SK-N-SH (cell line): ENCODE measurements around the gene RNMT. TPM values are rescaled to one million over a fixed set of nuclear protein-coding genes. Genes with fewer than 3 reads are reported as not detected.

Experiments
- CTCF ChIA-PET: fragments of 300-600, 350-600 bp; formaldehyde crosslinking; extraction: SDS; loops from one replicate; lab custom pipeline; 2021; lab: Yijun Ruan, JAX
- POLR2A ChIA-PET: fragments of 350-600 bp; sonication (Branson Sonifier 250); formaldehyde crosslinking; extraction: SDS; loops from one replicate; lab custom pipeline; 2020; ENCODE audit warnings: antibody characterized with exemption, inconsistent platforms; lab: Yijun Ruan, JAX
- DNase-seq: peaks from one replicate; pipeline ENCODE4 v3.0.0; 2012
- H2AFZ ChIP-seq: fragments of 200-600 bp; sonication (generic); 2 replicates; pipeline ENCODE4 v1.8.1; 2016; ENCODE audit warnings: antibody characterized with exemption, mild to moderate bottlenecking, low read depth
- H3F3A ChIP-seq: fragments of 200-600 bp; sonication (generic); replicated peaks from 2 replicates; pipeline ENCODE3; 2016; ENCODE audit warnings: antibody characterized with exemption, mild to moderate bottlenecking; ENCODE audit not compliant: insufficient read depth
- H3K27ac ChIP-seq, 2 experiments: fragments of 200-500 bp in 1 of 2; fragments of 200-600 bp in 1 of 2; sonication (Bioruptor generic) in 1 of 2; sonication (generic), shearing (Covaris generic) in 1 of 2; 2 replicates each; pipeline versions ENCODE4 v1.5.1 to v1.6.1; 2014 to 2016; ENCODE audit warnings: low read depth in 2 of 2, inconsistent platforms in 1 of 2, low read length in 1 of 2, mild to moderate bottlenecking in 1 of 2, mixed read lengths in 1 of 2
- H3K27me3 ChIP-seq: fragments of 200-600 bp; sonication (generic), shearing (Covaris generic); 2 replicates; pipeline ENCODE4 v1.6.1; 2016; ENCODE audit warnings: mixed run types; ENCODE audit not compliant: insufficient read depth
- H3K36me3 ChIP-seq, 2 experiments: fragments of 200-500 bp in 1 of 2; fragments of 200-600 bp in 1 of 2; sonication (Bioruptor generic) in 1 of 2; sonication (generic) in 1 of 2; replicated peaks in 1 of 2; 2 replicates each; pipeline versions ENCODE3 to v1.5.1; 2014 to 2016; ENCODE audit warnings: low read length in 1 of 2, mild to moderate bottlenecking in 1 of 2; ENCODE audit not compliant: insufficient read depth in 2 of 2, control insufficient read depth in 1 of 2
- H3K4me1 ChIP-seq, 2 experiments: fragments of 200-500 bp in 1 of 2; fragments of 200-600 bp in 1 of 2; sonication (Bioruptor generic) in 1 of 2; sonication (generic), shearing (Covaris generic) in 1 of 2; 2 replicates each; pipeline versions ENCODE4 v1.5.1 to v1.6.1; 2014 to 2016; ENCODE audit warnings: low read depth in 1 of 2, low read length in 1 of 2, mixed run types in 1 of 2; ENCODE audit not compliant: insufficient read depth in 2 of 2, control insufficient read depth in 1 of 2
- H3K4me2 ChIP-seq: fragments of 200-600 bp; sonication (generic), shearing (Covaris generic); 2 replicates; pipeline ENCODE4 v1.6.1; 2017; ENCODE audit warnings: mixed run types
- H3K4me3 ChIP-seq, 2 experiments: fragments of 200-500 bp in 1 of 2; fragments of 200-600 bp in 1 of 2; sonication (Bioruptor generic) in 1 of 2; sonication (generic), shearing (Covaris generic) in 1 of 2; 2 replicates each; pipeline versions ENCODE4 v1.5.1 to v1.8.1; 2014 to 2016; ENCODE audit warnings: low read depth in 2 of 2, inconsistent platforms in 1 of 2, low read length in 1 of 2, mild to moderate bottlenecking in 1 of 2, mixed read lengths in 1 of 2, moderate library complexity in 1 of 2
- H3K79me2 ChIP-seq: fragments of 200-600 bp; sonication (generic); 2 replicates; pipeline ENCODE4 v1.8.1; 2017; ENCODE audit warnings: mild to moderate bottlenecking; ENCODE audit not compliant: insufficient read depth
- H3K9ac ChIP-seq: fragments of 200-600 bp; sonication (generic); 2 replicates; pipeline ENCODE4 v1.6.1; 2017; ENCODE audit warnings: mixed run types
- H3K9me2 ChIP-seq: fragments of 200-600 bp; sonication (generic); 2 replicates; pipeline ENCODE4 v1.6.1; 2017; ENCODE audit warnings: mixed run types
- H3K9me3 ChIP-seq: fragments of 200-600 bp; sonication (generic); 2 replicates; pipeline ENCODE4 v1.6.1; 2017; ENCODE audit warnings: mixed run types, mild to moderate bottlenecking, moderate library complexity
- H4K20me1 ChIP-seq: fragments of 200-600 bp; sonication (generic); 2 replicates; pipeline ENCODE4 v1.6.1; 2017; ENCODE audit warnings: mild to moderate bottlenecking, mixed run types; ENCODE audit not compliant: insufficient read depth
- FOXJ3 ChIP-seq: sonication (generic); formaldehyde crosslinking; IDR thresholded peaks from 2 replicates; pipeline ENCODE4 v1.5.1; 2020; ENCODE audit warnings: mild to moderate bottlenecking, missing genetic modification reagents
- FOXM1 ChIP-seq: IDR thresholded peaks from 2 replicates; pipeline ENCODE4 v1.4.0; 2012; ENCODE audit warnings: low read depth, mild to moderate bottlenecking
- GATA2 ChIP-seq: sonication (generic); formaldehyde crosslinking; IDR thresholded peaks from 2 replicates; pipeline ENCODE4 v1.5.0; 2020; ENCODE audit warnings: mild to moderate bottlenecking, missing genetic modification reagents
- MEF2A ChIP-seq: IDR thresholded peaks from 2 replicates; pipeline ENCODE4 v1.4.0; 2012; ENCODE audit warnings: low read depth, borderline replicate concordance
- NFIC ChIP-seq: IDR thresholded peaks from 2 replicates; pipeline ENCODE4 v1.4.0; 2012; ENCODE audit warnings: borderline replicate concordance
- POLR2AphosphoS5 ChIP-seq: IDR thresholded peaks from 2 replicates; pipeline ENCODE4 v1.6.1; 2012; ENCODE audit warnings: low read depth, low read length
- RAD21 ChIP-seq: IDR thresholded peaks from 2 replicates; pipeline ENCODE4 v1.6.1; 2012; ENCODE audit warnings: mild to moderate bottlenecking, low read length
- RCOR1 ChIP-seq: fragments of 150-350 bp; IDR thresholded peaks from 2 replicates; pipeline ENCODE4 v1.6.1; 2017; ENCODE audit warnings: antibody characterized with exemption, low read length
- SMC3 ChIP-seq: IDR thresholded peaks from 2 replicates; pipeline ENCODE4 v1.6.1; 2012; ENCODE audit warnings: low read depth, low read length, improper control_type of control experiment
- TCF12 ChIP-seq: IDR thresholded peaks from 2 replicates; pipeline ENCODE4 v1.4.0; 2012
- WGBS: methylation state at CpG from one replicate; pipeline ENCODE4 v1.1.6; 2017; ENCODE audit warnings: low lambda C conversion rate; 5-methylcytosine and 5-hydroxymethylcytosine counted together
- polyA plus RNA-seq, 3 experiments: library from polyadenylated mRNA; depleted of rRNA; stranded (reverse); fragments of >200 nt; gene quantifications; 2 replicates each; pipeline ENCODE4 v1.2.3, GENCODE V29; 2012
- TF ChIP-seq, protein P1 (sequence below): IDR thresholded peaks from 2 replicates; pipeline ENCODE4 v1.4.0; 2012; ENCODE audit warnings: low read depth, borderline replicate concordance
- TF ChIP-seq, protein P2 (sequence below): IDR thresholded peaks from 2 replicates; pipeline ENCODE4 v1.4.0; 2012; ENCODE audit warnings: low read depth, borderline replicate concordance
- TF ChIP-seq, protein P3 (sequence below): IDR thresholded peaks from 2 replicates; pipeline ENCODE4; 2012
- TF ChIP-seq, protein P4 (sequence below): IDR thresholded peaks from 2 replicates; pipeline ENCODE4 v1.6.1; 2012; ENCODE audit warnings: mild to moderate bottlenecking, low read depth, low read length, moderate library complexity
- TF ChIP-seq, protein P5 (sequence below): fragments of 150-350 bp; IDR thresholded peaks from 2 replicates; pipeline ENCODE4 v1.6.1; 2017; ENCODE audit warnings: antibody characterized with exemption, low read length, low read depth, borderline replicate concordance

The RNMT gene
- polyA plus RNA-seq, 1 of the 3 experiments (the other 2 are of a cell fraction): 12.7 TPM

DNA sequence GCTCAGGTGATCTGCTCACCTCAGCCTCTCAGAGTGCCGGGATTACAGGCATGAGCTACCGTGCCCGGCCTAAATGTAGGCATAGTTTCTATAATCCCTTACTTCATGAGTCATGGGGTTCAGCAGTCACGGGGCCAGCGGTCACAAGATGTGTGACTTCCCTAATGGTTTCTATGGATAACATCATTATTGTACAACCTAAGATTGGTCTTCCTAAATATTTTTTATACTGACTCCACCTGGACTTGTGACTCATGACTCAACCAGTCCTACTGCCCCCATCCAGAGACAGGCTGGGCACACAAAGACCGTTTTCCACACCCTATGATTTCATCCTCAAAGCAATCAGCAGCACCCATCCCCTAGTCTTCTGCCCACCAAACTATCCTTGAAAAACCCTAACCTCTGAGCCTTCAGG lies 16.1 kb upstream of the RNMT start:
- Histone ChIP-seq H3K4me2 (no peak overlapping the region), H3K9me3 (no peaks in the 10 kb centered on the region), H3K36me3 (no peaks in the 10 kb centered on the region), H3F3A (no peaks in the 10 kb centered on the region), H3K9ac (no peak overlapping the region), H2AFZ (no peak overlapping the region), H3K27ac (no peak overlapping the region), H3K27me3 (no peaks in the 10 kb centered on the region)
- 80% methylated on average over 6 of the region's 6 CpGs for WGBS
- no peak for DNase-seq
- CTCF ChIA-PET: interaction anchor here (1.6 kb wide), 1 partner anchor 10 kb away, joined by 4 read pairs; no protein-coding TSS in a partner anchor
- TF ChIP-seq, protein P1, sequence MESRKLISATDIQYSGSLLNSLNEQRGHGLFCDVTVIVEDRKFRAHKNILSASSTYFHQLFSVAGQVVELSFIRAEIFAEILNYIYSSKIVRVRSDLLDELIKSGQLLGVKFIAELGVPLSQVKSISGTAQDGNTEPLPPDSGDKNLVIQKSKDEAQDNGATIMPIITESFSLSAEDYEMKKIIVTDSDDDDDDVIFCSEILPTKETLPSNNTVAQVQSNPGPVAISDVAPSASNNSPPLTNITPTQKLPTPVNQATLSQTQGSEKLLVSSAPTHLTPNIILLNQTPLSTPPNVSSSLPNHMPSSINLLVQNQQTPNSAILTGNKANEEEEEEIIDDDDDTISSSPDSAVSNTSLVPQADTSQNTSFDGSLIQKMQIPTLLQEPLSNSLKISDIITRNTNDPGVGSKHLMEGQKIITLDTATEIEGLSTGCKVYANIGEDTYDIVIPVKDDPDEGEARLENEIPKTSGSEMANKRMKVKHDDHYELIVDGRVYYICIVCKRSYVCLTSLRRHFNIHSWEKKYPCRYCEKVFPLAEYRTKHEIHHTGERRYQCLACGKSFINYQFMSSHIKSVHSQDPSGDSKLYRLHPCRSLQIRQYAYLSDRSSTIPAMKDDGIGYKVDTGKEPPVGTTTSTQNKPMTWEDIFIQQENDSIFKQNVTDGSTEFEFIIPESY: no peak
- TF ChIP-seq, protein P2, sequence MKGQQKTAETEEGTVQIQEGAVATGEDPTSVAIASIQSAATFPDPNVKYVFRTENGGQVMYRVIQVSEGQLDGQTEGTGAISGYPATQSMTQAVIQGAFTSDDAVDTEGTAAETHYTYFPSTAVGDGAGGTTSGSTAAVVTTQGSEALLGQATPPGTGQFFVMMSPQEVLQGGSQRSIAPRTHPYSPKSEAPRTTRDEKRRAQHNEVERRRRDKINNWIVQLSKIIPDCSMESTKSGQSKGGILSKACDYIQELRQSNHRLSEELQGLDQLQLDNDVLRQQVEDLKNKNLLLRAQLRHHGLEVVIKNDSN: no peak
- no peak for TF ChIP-seq RAD21
- TF ChIP-seq GATA2: no peak
- no peak for TF ChIP-seq MEF2A
- TF ChIP-seq, protein P3, sequence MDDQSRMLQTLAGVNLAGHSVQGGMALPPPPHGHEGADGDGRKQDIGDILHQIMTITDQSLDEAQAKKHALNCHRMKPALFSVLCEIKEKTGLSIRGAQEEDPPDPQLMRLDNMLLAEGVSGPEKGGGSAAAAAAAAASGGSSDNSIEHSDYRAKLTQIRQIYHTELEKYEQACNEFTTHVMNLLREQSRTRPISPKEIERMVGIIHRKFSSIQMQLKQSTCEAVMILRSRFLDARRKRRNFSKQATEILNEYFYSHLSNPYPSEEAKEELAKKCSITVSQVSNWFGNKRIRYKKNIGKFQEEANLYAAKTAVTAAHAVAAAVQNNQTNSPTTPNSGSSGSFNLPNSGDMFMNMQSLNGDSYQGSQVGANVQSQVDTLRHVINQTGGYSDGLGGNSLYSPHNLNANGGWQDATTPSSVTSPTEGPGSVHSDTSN: no peak
- TF ChIP-seq FOXJ3 (CRISPR knock-in tag): no peak
- no peak for TF ChIP-seq FOXM1
- TF ChIP-seq SMC3: no peak
- TF ChIP-seq RCOR1: no peak
- TF ChIP-seq POLR2AphosphoS5: no peak
- no peak for TF ChIP-seq TCF12
- TF ChIP-seq, all 33 proteins: peak for 0
- POLR2A ChIA-PET: no interaction called here
- Histone ChIP-seq H3K9me2 (no peaks in the 10 kb centered on the region), H3K4me3 (no peak overlapping the region), H3K79me2 (peaks cover 85% of the 10 kb centered on the region), H3K4me1 (no peaks in the 10 kb centered on the region), H4K20me1 (peaks cover 5% of the 10 kb centered on the region; the same call in 1 of the 2 replicates)

DNA sequence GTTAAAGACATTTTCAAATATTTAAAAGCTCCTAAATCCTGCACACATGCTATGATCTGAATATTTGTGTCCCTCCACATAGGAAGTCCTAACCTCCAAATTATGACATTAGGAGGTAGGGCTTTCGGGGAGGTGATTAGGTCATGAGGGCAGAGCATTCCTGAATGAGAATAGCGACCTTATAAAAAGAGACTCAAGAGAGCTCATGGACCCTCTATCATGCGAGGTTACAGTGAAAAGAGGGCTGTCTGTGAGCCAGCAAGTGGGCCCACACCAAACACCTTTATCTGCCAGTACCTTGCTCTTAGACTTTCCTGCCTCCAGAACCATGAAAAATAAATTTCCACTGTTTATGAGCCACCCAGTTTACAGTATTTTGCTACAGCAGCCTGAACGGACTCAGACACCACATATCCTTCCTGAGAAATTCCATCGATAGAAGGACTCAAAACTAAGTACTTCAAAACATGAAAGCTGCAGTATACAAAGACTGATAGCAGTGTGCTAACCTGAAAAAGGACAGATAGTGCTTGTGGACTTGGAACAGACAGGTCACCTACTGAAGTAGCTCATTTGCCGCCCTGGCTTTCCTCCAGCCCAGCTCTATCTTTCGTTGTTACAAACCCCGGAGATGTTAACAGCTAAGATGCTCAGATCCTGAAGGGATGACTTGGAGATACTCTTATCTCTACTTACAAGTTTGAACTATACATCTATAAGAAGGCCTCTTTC lies 13.9 kb upstream of the RNMT start:
- 93% methylated on average over 8 of the region's 8 CpGs for WGBS
- Histone ChIP-seq H3K79me2 (peaks cover 88% of the 10 kb centered on the region), H3K27ac (no peak overlapping the region), H3K9me3 (no peaks in the 10 kb centered on the region), H3K9me2 (no peaks in the 10 kb centered on the region), H3K4me3 (no peak overlapping the region), H4K20me1 (peaks cover 5% of the 10 kb centered on the region; the same call in 1 of the 2 replicates), H3K36me3 (peaks cover 0 to 4% of the 10 kb centered on the region in 2 experiments), H3K9ac (no peak overlapping the region), H3F3A (no peaks in the 10 kb centered on the region), H3K4me2 (no peak overlapping the region), H3K4me1 (peaks cover 0 to 2% of the 10 kb centered on the region in 2 experiments; a peak in 1 of 4 replicates), H2AFZ (no peak overlapping the region), H3K27me3 (no peaks in the 10 kb centered on the region)
- ChIA-PET POLR2A (interaction anchor here (0.6 to 2.0 kb wide), 2 partner anchors 13 to 1647 kb away, joined by 3 to 6 read pairs; partner anchors contain the start of genes FAM210A and RNMT), CTCF (no interaction called here)
- no peak for DNase-seq
- TF ChIP-seq, protein P4, sequence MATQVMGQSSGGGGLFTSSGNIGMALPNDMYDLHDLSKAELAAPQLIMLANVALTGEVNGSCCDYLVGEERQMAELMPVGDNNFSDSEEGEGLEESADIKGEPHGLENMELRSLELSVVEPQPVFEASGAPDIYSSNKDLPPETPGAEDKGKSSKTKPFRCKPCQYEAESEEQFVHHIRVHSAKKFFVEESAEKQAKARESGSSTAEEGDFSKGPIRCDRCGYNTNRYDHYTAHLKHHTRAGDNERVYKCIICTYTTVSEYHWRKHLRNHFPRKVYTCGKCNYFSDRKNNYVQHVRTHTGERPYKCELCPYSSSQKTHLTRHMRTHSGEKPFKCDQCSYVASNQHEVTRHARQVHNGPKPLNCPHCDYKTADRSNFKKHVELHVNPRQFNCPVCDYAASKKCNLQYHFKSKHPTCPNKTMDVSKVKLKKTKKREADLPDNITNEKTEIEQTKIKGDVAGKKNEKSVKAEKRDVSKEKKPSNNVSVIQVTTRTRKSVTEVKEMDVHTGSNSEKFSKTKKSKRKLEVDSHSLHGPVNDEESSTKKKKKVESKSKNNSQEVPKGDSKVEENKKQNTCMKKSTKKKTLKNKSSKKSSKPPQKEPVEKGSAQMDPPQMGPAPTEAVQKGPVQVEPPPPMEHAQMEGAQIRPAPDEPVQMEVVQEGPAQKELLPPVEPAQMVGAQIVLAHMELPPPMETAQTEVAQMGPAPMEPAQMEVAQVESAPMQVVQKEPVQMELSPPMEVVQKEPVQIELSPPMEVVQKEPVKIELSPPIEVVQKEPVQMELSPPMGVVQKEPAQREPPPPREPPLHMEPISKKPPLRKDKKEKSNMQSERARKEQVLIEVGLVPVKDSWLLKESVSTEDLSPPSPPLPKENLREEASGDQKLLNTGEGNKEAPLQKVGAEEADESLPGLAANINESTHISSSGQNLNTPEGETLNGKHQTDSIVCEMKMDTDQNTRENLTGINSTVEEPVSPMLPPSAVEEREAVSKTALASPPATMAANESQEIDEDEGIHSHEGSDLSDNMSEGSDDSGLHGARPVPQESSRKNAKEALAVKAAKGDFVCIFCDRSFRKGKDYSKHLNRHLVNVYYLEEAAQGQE: no peak
- TF ChIP-seq, protein P5, sequence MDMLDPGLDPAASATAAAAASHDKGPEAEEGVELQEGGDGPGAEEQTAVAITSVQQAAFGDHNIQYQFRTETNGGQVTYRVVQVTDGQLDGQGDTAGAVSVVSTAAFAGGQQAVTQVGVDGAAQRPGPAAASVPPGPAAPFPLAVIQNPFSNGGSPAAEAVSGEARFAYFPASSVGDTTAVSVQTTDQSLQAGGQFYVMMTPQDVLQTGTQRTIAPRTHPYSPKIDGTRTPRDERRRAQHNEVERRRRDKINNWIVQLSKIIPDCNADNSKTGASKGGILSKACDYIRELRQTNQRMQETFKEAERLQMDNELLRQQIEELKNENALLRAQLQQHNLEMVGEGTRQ: no peak
- TF ChIP-seq NFIC (no peak), FOXM1 (no peak), RCOR1 (no peak)
- TF ChIP-seq, protein P1: no peak
